GM23338 (cell line): ENCODE measurements around the gene SYT9. TPM values are rescaled to one million over a fixed set of nuclear protein-coding genes. Genes with fewer than 3 reads are reported as not detected.

Source experiments
- ATAC-seq: fragments of 200-7000 bp; cut with Tn5 transposase; 3 replicates; pipeline ENCODE4 v1.9.1; 2020
- DNase-seq: peaks from one replicate; pipeline ENCODE4 v3.0.0-alpha.2; 2015; ENCODE audit warnings: low spot score
- H2AFZ ChIP-seq: fragments of 200-600 bp; sonication (generic); 2 replicates; pipeline ENCODE4 v1.8.0; 2016; ENCODE audit warnings: antibody characterized with exemption, mild to moderate bottlenecking, moderate library complexity
- H3F3A ChIP-seq: fragments of 200-600 bp; sonication (generic); replicated peaks from 2 replicates; pipeline ENCODE4 v1.8.0; 2017; ENCODE audit warnings: antibody characterized with exemption, mixed run types, low read depth
- H3K27ac ChIP-seq: fragments of 200-600 bp; sonication (generic); 2 replicates; pipeline ENCODE4 v1.6.1; 2016; ENCODE audit warnings: low read depth
- H3K27me3 ChIP-seq: fragments of 200-600 bp; sonication (generic); 2 replicates; pipeline ENCODE4 v1.8.0; 2016; ENCODE audit warnings: mild to moderate bottlenecking, mixed run types, moderate library complexity; ENCODE audit not compliant: insufficient read depth
- H3K36me3 ChIP-seq: fragments of 200-600 bp; sonication (generic); 2 replicates; pipeline ENCODE4 v1.8.0; 2016; ENCODE audit warnings: mild to moderate bottlenecking; ENCODE audit not compliant: insufficient read depth
- H3K4me1 ChIP-seq: fragments of 200-600 bp; sonication (generic); 2 replicates; pipeline ENCODE4 v1.8.0; 2016; ENCODE audit warnings: mild to moderate bottlenecking, moderate library complexity; ENCODE audit not compliant: insufficient read depth
- H3K4me2 ChIP-seq: fragments of 200-600 bp; sonication (generic); 2 replicates; pipeline ENCODE4 v1.7.1; 2017; ENCODE audit warnings: mixed run types
- H3K4me3 ChIP-seq: fragments of 200-600 bp; sonication (generic); 2 replicates; pipeline ENCODE4 v1.6.1; 2016; ENCODE audit warnings: mixed run types
- H3K79me2 ChIP-seq: fragments of 200-600 bp; sonication (generic); replicated peaks from 2 replicates; pipeline ENCODE4 v1.8.0; 2017; ENCODE audit warnings: mild to moderate bottlenecking; ENCODE audit not compliant: insufficient read depth
- H3K9me2 ChIP-seq: fragments of 200-600 bp; sonication (generic); 2 replicates; pipeline ENCODE4 v1.8.0; 2017; ENCODE audit not compliant: insufficient read depth
- H4K20me1 ChIP-seq: fragments of 200-600 bp; sonication (generic); replicated peaks from 2 replicates; pipeline ENCODE4 v1.8.0; 2017; ENCODE audit warnings: mild to moderate bottlenecking; ENCODE audit not compliant: insufficient read depth
- H3K27ac Mint-ChIP-seq: 2 replicates; pipeline ENCODE4 v1.8.0; 2020; ENCODE audit warnings: inconsistent platforms, mild to moderate bottlenecking, moderate library complexity, mixed read lengths
- H3K27me3 Mint-ChIP-seq: 3 replicates; pipeline ENCODE4 v1.8.0; 2022; ENCODE audit warnings: low read depth, mild to moderate bottlenecking, moderate library complexity, mixed read lengths, inconsistent platforms; ENCODE audit not compliant: insufficient read depth, poor library complexity
- H3K36me3 Mint-ChIP-seq: 3 replicates; pipeline ENCODE4 v1.8.0; 2021; ENCODE audit warnings: low read depth, mild to moderate bottlenecking, inconsistent platforms, moderate library complexity, mixed read lengths
- H3K4me1 Mint-ChIP-seq: 3 replicates; pipeline ENCODE4 v1.8.0; 2020; ENCODE audit warnings: mild to moderate bottlenecking, inconsistent platforms, mixed read lengths
- H3K4me3 Mint-ChIP-seq: 3 replicates; pipeline ENCODE4 v1.8.0; 2021; ENCODE audit warnings: moderate library complexity, mild to moderate bottlenecking, inconsistent platforms, mixed read lengths
- H3K9me3 Mint-ChIP-seq: 3 replicates; pipeline ENCODE4 v1.8.0; 2020; ENCODE audit warnings: moderate library complexity, mild to moderate bottlenecking, inconsistent platforms, mixed read lengths
- CREB1 ChIP-seq: fragments of 250-450 bp; sonication (Bioruptor Pico); IDR thresholded peaks from 2 replicates; pipeline ENCODE4 v1.5.0; 2020; ENCODE audit warnings: low read depth, mild to moderate bottlenecking, moderate library complexity
- CTCF ChIP-seq, 2 experiments: fragments of 200-600 bp in 1 of 2; sonication (generic) in 1 of 2; conservative IDR thresholded peaks; 2 replicates each; pipeline versions ENCODE4 v1.5.1 to v1.6.1; 2016 to 2017; ENCODE audit warnings: antibody characterized with exemption in 2 of 2, low read depth in 2 of 2, mild to moderate bottlenecking in 2 of 2, moderate library complexity in 1 of 2
- EZH2 ChIP-seq: fragments of 200-600 bp; sonication (generic); IDR thresholded peaks from one replicate; pipeline ENCODE4 v1.8.0; 2017; ENCODE audit warnings: antibody characterized with exemption, mild to moderate bottlenecking, low read depth; ENCODE audit not compliant: unreplicated experiment
- EZH2phosphoT487 ChIP-seq: fragments of 200-600 bp; sonication (generic); IDR thresholded peaks from one replicate; pipeline ENCODE4 v1.8.1; 2018; ENCODE audit warnings: antibody characterized with exemption; ENCODE audit not compliant: unreplicated experiment
- JUNB ChIP-seq: IDR thresholded peaks from one replicate; pipeline ENCODE4 v1.6.1; 2016; ENCODE audit warnings: antibody characterized with exemption; ENCODE audit not compliant: unreplicated experiment
- NANOG ChIP-seq: IDR thresholded peaks from 2 replicates; pipeline ENCODE4 v1.6.1; 2016; ENCODE audit warnings: antibody characterized with exemption, borderline replicate concordance
- POLR2AphosphoS5 ChIP-seq: IDR thresholded peaks from 2 replicates; pipeline ENCODE4 v1.6.1; 2016; ENCODE audit warnings: antibody characterized with exemption, low read depth
- STAT1 ChIP-seq: IDR thresholded peaks from one replicate; pipeline ENCODE4 v1.6.1; 2016; ENCODE audit warnings: antibody characterized with exemption; ENCODE audit not compliant: unreplicated experiment
- ZNF114 ChIP-seq: fragments of 250-450 bp; sonication (Bioruptor Pico); IDR thresholded peaks from 2 replicates; pipeline ENCODE4 v1.5.0; 2020; ENCODE audit warnings: mild to moderate bottlenecking, moderate library complexity
- ZNF331 ChIP-seq: fragments of 250-450 bp; sonication (Bioruptor Pico); IDR thresholded peaks from 2 replicates; pipeline ENCODE4 v1.5.0; 2020; ENCODE audit warnings: low read depth, mild to moderate bottlenecking, moderate library complexity
- polyA plus RNA-seq: library from polyadenylated mRNA; unstranded; fragments of >200 nt; fragmentation: Nextera tagmentation; extraction: Ambion mirVana; gene quantifications from 2 replicates; pipeline ENCODE4 v1.2.1, GENCODE V29; 2016
- total RNA-seq: library from RNA; depleted of rRNA; stranded (reverse); fragments of >200 nt; shearing (Covaris generic); gene quantifications from 2 replicates; pipeline ENCODE4 v1.2.3, GENCODE V29; 2014
- TF ChIP-seq, protein P1 (sequence below): fragments of 250-450 bp; sonication (Bioruptor Pico); IDR thresholded peaks from 2 replicates; pipeline ENCODE4 v1.5.0; 2020; ENCODE audit warnings: mild to moderate bottlenecking, moderate library complexity
- TF ChIP-seq, protein P2 (sequence below): IDR thresholded peaks from one replicate; pipeline ENCODE4 v1.6.1; 2018; ENCODE audit warnings: antibody characterized with exemption; ENCODE audit not compliant: unreplicated experiment
- TF ChIP-seq, protein P3 (sequence below): IDR thresholded peaks from 2 replicates; pipeline ENCODE4 v1.6.1; 2016; ENCODE audit warnings: antibody characterized with exemption

SYT9 gene
- total and polyA plus RNA-seq, 2 experiments from 2014 or later: 0.91 to 2.4 TPM

GRCh38 chr11:7416080-7416479 lies 164.4 kb downstream of the SYT9 start:
- peaks cover 33% of the 10 kb centered on the region for H3K4me1 Mint-ChIP-seq
- H3K9me3 Mint-ChIP-seq: no peaks in the 10 kb centered on the region

More at GRCh38 chr11:7416080-7416479, 164.4 kb downstream of the SYT9 start:
- Histone ChIP-seq H3F3A (no peaks in the 10 kb centered on the region), H3K4me2 (0 out of 2 replicates have a peak overlapping the region, but pooled peaks have one; percentile 7), H2AFZ (no peak overlapping the region), H3K36me3 (no peaks in the 10 kb centered on the region), H3K79me2 (no peaks in the 10 kb centered on the region), H3K4me1 (peaks cover 17% of the 10 kb centered on the region), H3K27me3 (no peaks in the 10 kb centered on the region), H3K9me2 (peaks cover 9% of the 10 kb centered on the region; the same call in 1 of the 2 replicates), H3K27ac (peak overlapping the region; percentile 32; the same call in 1 of the 2 replicates), H4K20me1 (no peaks in the 10 kb centered on the region), H3K4me3 (no peak overlapping the region)
- ATAC-seq (no peak), DNase-seq (no peak)
- Mint-ChIP-seq H3K27ac (no peak overlapping the region), H3K4me3 (no peak overlapping the region), H3K27me3 (peaks cover 6% of the 10 kb centered on the region), H3K36me3 (no peaks in the 10 kb centered on the region)
- TF ChIP-seq CREB1 (CRISPR knock-in tag) (no peak), ZNF114 (CRISPR knock-in tag) (no peak), EZH2phosphoT487 (no peak), STAT1 (no peak), EZH2 (no peak), POLR2AphosphoS5 (no peak), JUNB (no peak), CTCF (conservative IDR thresholded peaks at IDR 0.05; ENCODE audit: low read depth in 2 of 2) (no peak), ZNF331 (no peak), NANOG (no peak)
- TF ChIP-seq, protein P1, sequence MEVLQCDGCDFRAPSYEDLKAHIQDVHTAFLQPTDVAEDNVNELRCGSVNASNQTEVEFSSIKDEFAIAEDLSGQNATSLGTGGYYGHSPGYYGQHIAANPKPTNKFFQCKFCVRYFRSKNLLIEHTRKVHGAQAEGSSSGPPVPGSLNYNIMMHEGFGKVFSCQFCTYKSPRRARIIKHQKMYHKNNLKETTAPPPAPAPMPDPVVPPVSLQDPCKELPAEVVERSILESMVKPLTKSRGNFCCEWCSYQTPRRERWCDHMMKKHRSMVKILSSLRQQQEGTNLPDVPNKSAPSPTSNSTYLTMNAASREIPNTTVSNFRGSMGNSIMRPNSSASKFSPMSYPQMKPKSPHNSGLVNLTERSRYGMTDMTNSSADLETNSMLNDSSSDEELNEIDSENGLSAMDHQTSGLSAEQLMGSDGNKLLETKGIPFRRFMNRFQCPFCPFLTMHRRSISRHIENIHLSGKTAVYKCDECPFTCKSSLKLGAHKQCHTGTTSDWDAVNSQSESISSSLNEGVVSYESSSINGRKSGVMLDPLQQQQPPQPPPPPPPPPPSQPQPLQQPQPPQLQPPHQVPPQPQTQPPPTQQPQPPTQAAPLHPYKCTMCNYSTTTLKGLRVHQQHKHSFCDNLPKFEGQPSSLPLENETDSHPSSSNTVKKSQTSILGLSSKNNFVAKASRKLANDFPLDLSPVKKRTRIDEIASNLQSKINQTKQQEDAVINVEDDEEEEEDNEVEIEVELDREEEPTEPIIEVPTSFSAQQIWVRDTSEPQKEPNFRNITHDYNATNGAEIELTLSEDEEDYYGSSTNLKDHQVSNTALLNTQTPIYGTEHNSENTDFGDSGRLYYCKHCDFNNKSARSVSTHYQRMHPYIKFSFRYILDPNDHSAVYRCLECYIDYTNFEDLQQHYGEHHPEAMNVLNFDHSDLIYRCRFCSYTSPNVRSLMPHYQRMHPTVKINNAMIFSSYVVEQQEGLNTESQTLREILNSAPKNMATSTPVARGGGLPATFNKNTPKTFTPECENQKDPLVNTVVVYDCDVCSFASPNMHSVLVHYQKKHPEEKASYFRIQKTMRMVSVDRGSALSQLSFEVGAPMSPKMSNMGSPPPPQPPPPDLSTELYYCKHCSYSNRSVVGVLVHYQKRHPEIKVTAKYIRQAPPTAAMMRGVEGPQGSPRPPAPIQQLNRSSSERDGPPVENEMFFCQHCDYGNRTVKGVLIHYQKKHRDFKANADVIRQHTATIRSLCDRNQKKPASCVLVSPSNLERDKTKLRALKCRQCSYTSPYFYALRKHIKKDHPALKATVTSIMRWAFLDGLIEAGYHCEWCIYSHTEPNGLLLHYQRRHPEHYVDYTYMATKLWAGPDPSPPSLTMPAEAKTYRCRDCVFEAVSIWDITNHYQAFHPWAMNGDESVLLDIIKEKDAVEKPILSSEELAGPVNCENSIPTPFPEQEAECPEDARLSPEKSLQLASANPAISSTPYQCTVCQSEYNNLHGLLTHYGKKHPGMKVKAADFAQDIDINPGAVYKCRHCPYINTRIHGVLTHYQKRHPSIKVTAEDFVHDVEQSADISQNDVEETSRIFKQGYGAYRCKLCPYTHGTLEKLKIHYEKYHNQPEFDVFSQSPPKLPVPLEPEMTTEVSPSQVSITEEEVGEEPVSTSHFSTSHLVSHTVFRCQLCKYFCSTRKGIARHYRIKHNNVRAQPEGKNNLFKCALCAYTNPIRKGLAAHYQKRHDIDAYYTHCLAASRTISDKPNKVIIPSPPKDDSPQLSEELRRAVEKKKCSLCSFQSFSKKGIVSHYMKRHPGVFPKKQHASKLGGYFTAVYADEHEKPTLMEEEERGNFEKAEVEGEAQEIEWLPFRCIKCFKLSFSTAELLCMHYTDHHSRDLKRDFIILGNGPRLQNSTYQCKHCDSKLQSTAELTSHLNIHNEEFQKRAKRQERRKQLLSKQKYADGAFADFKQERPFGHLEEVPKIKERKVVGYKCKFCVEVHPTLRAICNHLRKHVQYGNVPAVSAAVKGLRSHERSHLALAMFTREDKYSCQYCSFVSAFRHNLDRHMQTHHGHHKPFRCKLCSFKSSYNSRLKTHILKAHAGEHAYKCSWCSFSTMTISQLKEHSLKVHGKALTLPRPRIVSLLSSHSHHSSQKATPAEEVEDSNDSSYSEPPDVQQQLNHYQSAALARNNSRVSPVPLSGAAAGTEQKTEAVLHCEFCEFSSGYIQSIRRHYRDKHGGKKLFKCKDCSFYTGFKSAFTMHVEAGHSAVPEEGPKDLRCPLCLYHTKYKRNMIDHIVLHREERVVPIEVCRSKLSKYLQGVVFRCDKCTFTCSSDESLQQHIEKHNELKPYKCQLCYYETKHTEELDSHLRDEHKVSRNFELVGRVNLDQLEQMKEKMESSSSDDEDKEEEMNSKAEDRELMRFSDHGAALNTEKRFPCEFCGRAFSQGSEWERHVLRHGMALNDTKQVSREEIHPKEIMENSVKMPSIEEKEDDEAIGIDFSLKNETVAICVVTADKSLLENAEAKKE (CRISPR knock-in tag): no peak
- TF ChIP-seq, protein P2, sequence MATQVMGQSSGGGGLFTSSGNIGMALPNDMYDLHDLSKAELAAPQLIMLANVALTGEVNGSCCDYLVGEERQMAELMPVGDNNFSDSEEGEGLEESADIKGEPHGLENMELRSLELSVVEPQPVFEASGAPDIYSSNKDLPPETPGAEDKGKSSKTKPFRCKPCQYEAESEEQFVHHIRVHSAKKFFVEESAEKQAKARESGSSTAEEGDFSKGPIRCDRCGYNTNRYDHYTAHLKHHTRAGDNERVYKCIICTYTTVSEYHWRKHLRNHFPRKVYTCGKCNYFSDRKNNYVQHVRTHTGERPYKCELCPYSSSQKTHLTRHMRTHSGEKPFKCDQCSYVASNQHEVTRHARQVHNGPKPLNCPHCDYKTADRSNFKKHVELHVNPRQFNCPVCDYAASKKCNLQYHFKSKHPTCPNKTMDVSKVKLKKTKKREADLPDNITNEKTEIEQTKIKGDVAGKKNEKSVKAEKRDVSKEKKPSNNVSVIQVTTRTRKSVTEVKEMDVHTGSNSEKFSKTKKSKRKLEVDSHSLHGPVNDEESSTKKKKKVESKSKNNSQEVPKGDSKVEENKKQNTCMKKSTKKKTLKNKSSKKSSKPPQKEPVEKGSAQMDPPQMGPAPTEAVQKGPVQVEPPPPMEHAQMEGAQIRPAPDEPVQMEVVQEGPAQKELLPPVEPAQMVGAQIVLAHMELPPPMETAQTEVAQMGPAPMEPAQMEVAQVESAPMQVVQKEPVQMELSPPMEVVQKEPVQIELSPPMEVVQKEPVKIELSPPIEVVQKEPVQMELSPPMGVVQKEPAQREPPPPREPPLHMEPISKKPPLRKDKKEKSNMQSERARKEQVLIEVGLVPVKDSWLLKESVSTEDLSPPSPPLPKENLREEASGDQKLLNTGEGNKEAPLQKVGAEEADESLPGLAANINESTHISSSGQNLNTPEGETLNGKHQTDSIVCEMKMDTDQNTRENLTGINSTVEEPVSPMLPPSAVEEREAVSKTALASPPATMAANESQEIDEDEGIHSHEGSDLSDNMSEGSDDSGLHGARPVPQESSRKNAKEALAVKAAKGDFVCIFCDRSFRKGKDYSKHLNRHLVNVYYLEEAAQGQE: no peak
- TF ChIP-seq, protein P3, sequence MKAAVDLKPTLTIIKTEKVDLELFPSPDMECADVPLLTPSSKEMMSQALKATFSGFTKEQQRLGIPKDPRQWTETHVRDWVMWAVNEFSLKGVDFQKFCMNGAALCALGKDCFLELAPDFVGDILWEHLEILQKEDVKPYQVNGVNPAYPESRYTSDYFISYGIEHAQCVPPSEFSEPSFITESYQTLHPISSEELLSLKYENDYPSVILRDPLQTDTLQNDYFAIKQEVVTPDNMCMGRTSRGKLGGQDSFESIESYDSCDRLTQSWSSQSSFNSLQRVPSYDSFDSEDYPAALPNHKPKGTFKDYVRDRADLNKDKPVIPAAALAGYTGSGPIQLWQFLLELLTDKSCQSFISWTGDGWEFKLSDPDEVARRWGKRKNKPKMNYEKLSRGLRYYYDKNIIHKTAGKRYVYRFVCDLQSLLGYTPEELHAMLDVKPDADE: no peak
